ENCODE measurements around the gene USP14. TPM values are rescaled to one million over a fixed set of nuclear protein-coding genes. Genes with fewer than 3 reads are reported as not detected.

Gene USP14
- total RNA-seq, 4 donors from 2014 or later, result 17.1 to 66.0 (median 20.3) TPM

DNA sequence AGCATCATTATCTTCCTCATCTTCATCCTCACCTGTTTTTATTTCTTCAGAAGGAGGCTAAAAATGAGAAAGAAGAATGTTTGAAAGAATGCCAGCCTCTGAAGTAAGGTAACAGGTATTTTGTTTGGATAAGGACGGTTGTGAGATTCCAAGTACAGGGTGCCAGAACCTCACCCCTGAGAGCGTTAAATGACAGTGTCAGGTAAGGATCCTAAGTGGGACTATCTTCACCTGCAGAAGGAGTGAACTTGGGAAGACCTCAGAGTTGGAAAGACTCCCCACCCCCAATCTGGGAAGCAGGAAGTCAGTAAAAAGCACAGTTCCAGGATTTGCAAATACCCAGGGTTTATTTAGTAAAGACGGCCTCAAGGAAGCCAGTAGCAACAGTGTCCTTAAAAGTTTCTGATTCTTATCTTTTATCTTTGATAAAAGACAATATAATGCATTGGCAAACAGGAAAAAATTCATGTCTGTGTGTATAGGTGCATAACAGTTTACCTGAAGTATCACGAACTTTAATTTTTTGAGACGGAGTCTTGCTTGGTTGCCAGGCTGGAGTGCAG, 57.2 kb downstream of the USP14 start:
- Histone ChIP-seq H3K4me1 (no peaks in the 10 kb centered on the region), H3K36me3 (peaks cover 0 to 73% (median 3%) of the 10 kb centered on the region in 3 donors), H3K27me3 (no peaks in the 10 kb centered on the region), H3K9me3 (no peaks in the 10 kb centered on the region), H3K27ac (no peak overlapping the region), H3K4me3 (no peak overlapping the region)
- TF ChIP-seq POLR2A (IDR thresholded peaks at IDR 0.05), result no peak
- DNase-seq, result no peak

DNA sequence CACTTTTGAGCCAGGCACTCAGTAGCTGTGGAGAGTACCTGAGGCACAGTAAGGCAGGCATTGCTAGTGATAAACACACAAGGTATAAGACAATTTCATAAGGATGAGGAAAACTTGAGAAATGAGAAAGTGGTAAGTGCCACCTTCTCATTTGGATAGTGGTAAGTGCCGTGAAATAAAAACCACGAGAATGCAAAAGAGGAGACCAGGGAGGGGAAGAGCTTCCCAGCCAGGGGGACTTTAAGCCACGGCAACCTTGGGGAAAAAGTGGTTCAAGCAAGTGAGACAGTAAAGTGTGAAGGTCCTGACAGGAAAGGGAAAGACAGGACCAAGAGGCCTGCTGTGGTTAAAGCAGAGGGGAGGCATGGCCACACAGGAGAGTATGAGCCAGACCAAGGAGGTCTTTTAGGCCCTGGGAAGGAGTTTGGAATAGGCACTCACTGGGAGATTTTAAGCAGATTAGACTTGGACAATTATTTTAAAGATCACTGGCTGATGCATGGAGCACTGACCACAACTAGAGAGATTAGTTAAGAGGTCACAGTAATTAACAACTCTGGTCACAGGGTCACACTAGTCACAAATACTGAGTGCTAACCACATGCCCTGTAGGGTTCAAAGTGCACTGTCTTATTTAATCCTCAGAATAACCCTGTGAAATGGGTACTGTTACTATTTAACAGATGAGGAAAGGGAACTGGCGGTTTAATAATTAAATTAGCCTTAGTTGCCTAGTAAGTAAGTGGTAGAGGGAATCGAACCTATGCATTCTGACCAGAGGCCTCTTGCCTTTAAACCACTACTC, 59.4 kb downstream of the USP14 start:
- peaks cover 0 to 63% (median 0%) of the 10 kb centered on the region in 3 donors for H3K36me3 ChIP-seq
- no peaks in the 10 kb centered on the region for H3K4me1 ChIP-seq
- H3K27me3 ChIP-seq, result no peaks in the 10 kb centered on the region
- no peak overlapping the region for H3K27ac ChIP-seq
- H3K9me3 ChIP-seq, result no peaks in the 10 kb centered on the region
- TF ChIP-seq, protein P1, sequence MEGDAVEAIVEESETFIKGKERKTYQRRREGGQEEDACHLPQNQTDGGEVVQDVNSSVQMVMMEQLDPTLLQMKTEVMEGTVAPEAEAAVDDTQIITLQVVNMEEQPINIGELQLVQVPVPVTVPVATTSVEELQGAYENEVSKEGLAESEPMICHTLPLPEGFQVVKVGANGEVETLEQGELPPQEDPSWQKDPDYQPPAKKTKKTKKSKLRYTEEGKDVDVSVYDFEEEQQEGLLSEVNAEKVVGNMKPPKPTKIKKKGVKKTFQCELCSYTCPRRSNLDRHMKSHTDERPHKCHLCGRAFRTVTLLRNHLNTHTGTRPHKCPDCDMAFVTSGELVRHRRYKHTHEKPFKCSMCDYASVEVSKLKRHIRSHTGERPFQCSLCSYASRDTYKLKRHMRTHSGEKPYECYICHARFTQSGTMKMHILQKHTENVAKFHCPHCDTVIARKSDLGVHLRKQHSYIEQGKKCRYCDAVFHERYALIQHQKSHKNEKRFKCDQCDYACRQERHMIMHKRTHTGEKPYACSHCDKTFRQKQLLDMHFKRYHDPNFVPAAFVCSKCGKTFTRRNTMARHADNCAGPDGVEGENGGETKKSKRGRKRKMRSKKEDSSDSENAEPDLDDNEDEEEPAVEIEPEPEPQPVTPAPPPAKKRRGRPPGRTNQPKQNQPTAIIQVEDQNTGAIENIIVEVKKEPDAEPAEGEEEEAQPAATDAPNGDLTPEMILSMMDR (IDR thresholded peaks at IDR 0.05), result no peak
- no peak for TF ChIP-seq POLR2A (IDR thresholded peaks at IDR 0.05)
- DNase-seq, result no peak
- H3K4me3 ChIP-seq, result no peak overlapping the region

DNA sequence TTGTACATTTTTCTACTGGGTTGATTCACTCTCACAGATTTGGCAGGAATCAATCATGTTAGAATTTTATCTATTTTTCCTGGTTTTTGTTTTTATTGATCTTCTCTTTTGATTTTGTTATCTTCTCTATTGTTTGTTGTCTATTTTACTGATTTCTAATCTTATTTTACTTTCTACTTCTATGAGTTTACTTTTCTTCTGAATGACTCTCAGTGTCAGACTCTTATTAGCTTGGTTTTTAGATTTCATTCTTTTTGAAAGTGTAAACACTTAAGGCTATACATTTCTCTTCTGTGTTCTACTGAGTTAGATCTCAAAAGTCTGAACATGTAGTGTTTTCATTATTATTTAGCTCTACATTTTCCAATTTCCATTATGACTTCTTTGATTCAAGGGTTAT, 62.4 kb downstream of the USP14 start:
- TF ChIP-seq POLR2A (IDR thresholded peaks at IDR 0.05), result no peak
- TF ChIP-seq, protein P1 (IDR thresholded peaks at IDR 0.05), result no peak
- peaks cover 0 to 65% (median 0%) of the 10 kb centered on the region in 3 donors for H3K36me3 ChIP-seq

DNA sequence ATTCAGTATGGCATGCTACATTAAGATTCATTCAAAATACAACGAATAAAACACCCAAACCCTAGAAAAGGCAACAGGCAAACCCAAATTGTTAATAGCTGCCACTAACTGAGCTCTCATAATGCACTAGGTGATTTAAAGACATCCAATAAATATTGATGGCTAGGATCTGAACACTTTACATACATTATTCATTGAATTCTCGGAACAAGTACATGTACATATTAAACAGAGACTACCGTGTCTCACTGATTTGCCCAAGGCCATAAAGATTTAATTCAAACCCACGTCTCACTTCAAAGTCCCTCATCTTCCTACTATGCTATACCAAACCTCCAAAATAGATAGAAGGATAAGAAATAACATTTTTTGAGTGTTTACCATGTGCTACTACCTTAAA, 67.4 kb downstream of the USP14 start:
- DNase-seq, result no peak
- Histone ChIP-seq H3K27me3 (no peaks in the 10 kb centered on the region), H3K4me1 (no peaks in the 10 kb centered on the region), H3K27ac (no peak overlapping the region), H3K9me3 (no peaks in the 10 kb centered on the region), H3K4me3 (no peak overlapping the region), H3K36me3 (peaks cover 0 to 44% (median 0%) of the 10 kb centered on the region in 3 donors)
- TF ChIP-seq POLR2A (IDR thresholded peaks at IDR 0.05), result no peak
- TF ChIP-seq, protein P1 (IDR thresholded peaks at IDR 0.05), result no peak

More for the DNA sequence above, 62.4 kb downstream of the USP14 start:
- Histone ChIP-seq H3K9me3 (no peaks in the 10 kb centered on the region), H3K4me3 (no peak overlapping the region), H3K27me3 (no peaks in the 10 kb centered on the region), H3K27ac (no peak overlapping the region), H3K4me1 (no peaks in the 10 kb centered on the region)
- no peak for DNase-seq

DNA sequence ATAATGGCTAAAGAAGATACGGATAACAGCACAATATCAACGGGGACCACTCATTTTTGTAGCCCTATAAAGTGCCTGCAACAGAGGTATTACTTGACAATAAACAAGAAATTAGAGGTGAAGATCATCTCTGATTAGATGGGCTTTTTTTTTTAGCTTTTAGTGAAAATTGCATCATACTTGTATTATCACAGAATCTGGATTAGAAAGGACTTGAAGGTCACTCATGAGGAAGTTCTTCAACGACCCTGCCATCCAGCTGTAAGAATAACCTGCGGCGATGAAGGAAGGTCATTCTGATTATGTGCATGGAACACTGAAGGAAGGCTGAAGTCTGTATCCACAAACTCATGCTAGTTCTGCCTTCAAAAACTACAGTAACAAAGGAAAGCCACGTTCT, 69.0 kb downstream of the USP14 start:
- no peaks in the 10 kb centered on the region for H3K27me3 ChIP-seq
- no peaks in the 10 kb centered on the region for H3K4me1 ChIP-seq
- no peak overlapping the region for H3K27ac ChIP-seq
- no peak for TF ChIP-seq POLR2A (IDR thresholded peaks at IDR 0.05)
- TF ChIP-seq, protein P1 (IDR thresholded peaks at IDR 0.05), result no peak
- H3K9me3 ChIP-seq, result no peaks in the 10 kb centered on the region
- H3K4me3 ChIP-seq, result no peak overlapping the region
- peaks cover 0 to 37% (median 0%) of the 10 kb centered on the region in 3 donors for H3K36me3 ChIP-seq
- no peak for DNase-seq

DNA sequence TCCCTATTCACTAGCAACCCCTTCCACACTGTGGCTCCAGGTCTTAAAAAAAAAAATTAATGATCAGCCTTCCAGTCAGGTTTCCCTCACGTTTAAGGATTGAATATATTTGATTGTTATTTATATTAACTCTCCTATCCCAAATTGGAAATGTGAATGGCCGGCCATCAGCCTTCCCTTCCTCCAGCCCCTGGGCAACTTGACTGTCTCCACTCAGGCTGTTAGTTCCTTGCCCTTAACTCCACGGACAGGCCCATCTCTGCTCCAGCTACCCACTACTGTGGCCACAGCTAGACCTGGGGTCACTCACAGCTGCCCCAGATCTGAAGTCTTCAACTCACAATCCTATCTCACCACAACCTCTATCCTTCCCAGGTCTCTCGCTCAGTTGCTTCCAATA, 69.5 kb downstream of the USP14 start:
- Histone ChIP-seq H3K4me3 (no peak overlapping the region), H3K9me3 (no peaks in the 10 kb centered on the region), H3K36me3 (peaks cover 0 to 32% (median 0%) of the 10 kb centered on the region in 3 donors), H3K4me1 (no peaks in the 10 kb centered on the region), H3K27me3 (no peaks in the 10 kb centered on the region), H3K27ac (no peak overlapping the region)
- TF ChIP-seq, protein P1 (IDR thresholded peaks at IDR 0.05), result no peak
- no peak for DNase-seq
